IPS-15b (cell line): Measurements from ENCODE around the gene CEP97.
"Not testable (repeated sequence)": the region's sequence is repeated elsewhere in the genome, so short reads cannot be mapped to it uniquely, and the experiment has no call there.

ENCODE experiments used
- H3K27me3 ChIP-seq: one replicate; pipeline ENCODE4 v1.6.1; 2013; ENCODE audit warnings: low read length; ENCODE audit not compliant: control insufficient read depth, insufficient read depth
- H3K36me3 ChIP-seq: one replicate; pipeline ENCODE4 v1.6.1; 2013; ENCODE audit warnings: low read length; ENCODE audit not compliant: control insufficient read depth, insufficient read depth
- H3K4me1 ChIP-seq: one replicate; pipeline ENCODE4 v1.6.1; 2013; ENCODE audit warnings: mild to moderate bottlenecking, low read length; ENCODE audit not compliant: control insufficient read depth, insufficient read depth
- H3K4me3 ChIP-seq: one replicate; pipeline ENCODE4 v1.5.1; 2013; ENCODE audit warnings: low read depth, low read length
- H3K9ac ChIP-seq: one replicate; pipeline ENCODE4 v1.6.1; 2013; ENCODE audit warnings: low read depth, mild to moderate bottlenecking, low read length
- H3K9me3 ChIP-seq: one replicate; pipeline ENCODE4 v1.6.1; 2013; ENCODE audit warnings: mild to moderate bottlenecking, low read length; ENCODE audit not compliant: control insufficient read depth, insufficient read depth

Gene CEP97

DNA sequence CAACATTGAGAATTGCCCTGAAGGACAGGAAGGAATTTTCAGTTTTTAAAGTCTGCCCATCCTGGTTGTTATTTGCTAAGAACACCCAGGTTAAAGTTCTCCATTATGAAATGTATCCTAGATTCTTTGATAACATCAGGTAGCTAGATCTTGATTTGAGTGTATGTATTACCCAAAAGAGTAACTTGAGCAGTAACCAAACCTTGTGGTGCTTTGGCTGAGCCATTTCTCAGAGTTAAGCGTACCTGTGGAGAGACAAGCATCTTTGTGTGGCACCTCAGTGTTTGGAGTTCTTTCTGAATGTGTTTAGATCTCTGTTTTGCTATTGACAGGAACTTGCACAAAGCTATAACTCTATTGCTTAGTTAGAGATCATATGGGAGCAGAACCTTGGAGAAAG lies 20.4 kb downstream of the CEP97 start:
- H3K4me1 ChIP-seq = no peaks in the 10 kb centered on the region
- H3K9me3 ChIP-seq = no peaks in the 10 kb centered on the region
- H3K9ac ChIP-seq = no peak overlapping the region
- H3K36me3 ChIP-seq = peaks cover 2% of the 10 kb centered on the region
- no peaks in the 10 kb centered on the region for H3K27me3 ChIP-seq
- no peak overlapping the region for H3K4me3 ChIP-seq

- not testable (repeated sequence) for H3K36me3 ChIP-seq, H3K27me3 ChIP-seq, H3K4me1 ChIP-seq, H3K9ac ChIP-seq, H3K9me3 ChIP-seq, H3K4me3 ChIP-seq
Measured at GRCh38 chr3:101745934-101746333, 21.5 kb downstream of the CEP97 start.

DNA sequence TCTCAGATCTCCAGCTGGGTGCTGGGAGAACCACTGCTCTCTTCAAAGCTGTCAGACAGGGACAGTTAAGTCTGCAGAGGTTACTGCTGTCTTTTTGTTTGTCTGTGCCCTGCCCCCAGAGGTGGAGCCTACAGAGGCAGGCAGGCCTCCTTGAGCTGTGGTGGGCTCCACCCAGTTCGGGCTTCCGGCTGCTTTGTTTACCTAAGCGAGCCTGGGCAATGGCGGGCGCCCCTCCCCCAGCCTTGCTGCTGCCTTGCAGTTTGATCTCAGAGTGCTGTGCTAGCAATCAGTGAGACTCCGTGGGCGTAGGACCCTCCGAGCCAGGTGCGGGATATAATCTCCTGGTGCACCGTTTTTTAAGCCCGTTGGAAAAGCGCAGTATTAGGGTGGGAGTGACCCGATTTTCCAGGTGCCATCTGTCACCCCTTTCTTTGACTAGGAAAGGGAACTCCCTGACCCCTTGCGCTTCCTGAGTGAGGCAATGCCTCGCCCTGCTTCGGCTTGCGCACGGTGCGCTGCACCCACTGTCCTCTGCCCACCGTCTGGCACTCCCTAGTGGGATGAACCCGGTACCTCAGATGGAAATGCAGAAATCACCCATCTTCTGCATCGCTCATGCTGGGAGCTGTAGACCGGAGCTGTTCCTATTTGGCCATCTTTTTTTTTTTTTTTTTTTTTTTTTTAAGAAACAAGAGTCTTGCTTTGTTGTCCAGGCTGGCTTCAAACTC lies 29.1 kb downstream of the CEP97 start:
- H3K4me1 ChIP-seq, H3K4me3 ChIP-seq, H3K9ac ChIP-seq, H3K27me3 ChIP-seq, H3K9me3 ChIP-seq, H3K36me3 ChIP-seq: not testable (repeated sequence)

DNA sequence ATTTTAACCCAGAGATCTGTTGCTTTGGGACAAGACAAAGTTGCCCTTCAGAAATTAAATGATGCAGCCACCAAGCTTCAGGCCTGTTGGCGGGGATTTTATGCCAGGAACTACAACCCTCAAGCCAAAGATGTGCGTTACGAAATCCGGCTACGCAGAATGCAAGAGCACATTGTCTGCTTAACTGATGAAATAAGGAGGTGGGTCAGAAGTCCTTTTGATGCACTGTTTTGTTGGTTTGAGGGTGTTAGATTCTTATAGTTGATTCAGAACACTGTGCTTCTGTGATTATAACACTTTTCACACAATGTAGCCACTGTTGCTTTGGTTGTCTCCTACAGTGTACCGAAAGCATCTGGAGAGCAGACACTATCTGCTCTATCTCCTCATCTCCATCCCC lies 33.8 kb downstream of the CEP97 start:
- Histone ChIP-seq H3K27me3 (no peaks in the 10 kb centered on the region), H3K4me1 (no peaks in the 10 kb centered on the region), H3K9ac (no peak overlapping the region), H3K9me3 (no peaks in the 10 kb centered on the region), H3K4me3 (no peak overlapping the region), H3K36me3 (peaks cover 9% of the 10 kb centered on the region)

- Histone ChIP-seq H3K9me3 (no peaks in the 10 kb centered on the region), H3K36me3 (peaks cover 9% of the 10 kb centered on the region)
Measured at GRCh38 chr3:101762041-101762646, 37.7 kb downstream of the CEP97 start.

GRCh38 chr3:101777745-101778281 lies 53.4 kb downstream of the CEP97 start:
- H3K36me3 ChIP-seq, H3K9me3 ChIP-seq, H3K9ac ChIP-seq, H3K4me3 ChIP-seq: not testable (repeated sequence)
- H3K27me3 ChIP-seq = peaks cover 17% of the 10 kb centered on the region
- H3K4me1 ChIP-seq = peaks cover 21% of the 10 kb centered on the region

More at GRCh38 chr3:101762041-101762646, 37.7 kb downstream of the CEP97 start:
- no peaks in the 10 kb centered on the region for H3K27me3 ChIP-seq
- no peak overlapping the region for H3K4me3 ChIP-seq
- H3K4me1 ChIP-seq = no peaks in the 10 kb centered on the region
- no peak overlapping the region for H3K9ac ChIP-seq

GRCh38 chr3:101778385-101779046 lies 54.1 kb downstream of the CEP97 start:
- H3K36me3 ChIP-seq = no peaks in the 10 kb centered on the region
- H3K9ac ChIP-seq = peak overlapping the region; percentile 56
- H3K4me1 ChIP-seq = peaks cover 21% of the 10 kb centered on the region
- H3K27me3 ChIP-seq = peaks cover 17% of the 10 kb centered on the region
- H3K4me3 ChIP-seq = peak overlapping the region; percentile 91
- no peaks in the 10 kb centered on the region for H3K9me3 ChIP-seq

DNA sequence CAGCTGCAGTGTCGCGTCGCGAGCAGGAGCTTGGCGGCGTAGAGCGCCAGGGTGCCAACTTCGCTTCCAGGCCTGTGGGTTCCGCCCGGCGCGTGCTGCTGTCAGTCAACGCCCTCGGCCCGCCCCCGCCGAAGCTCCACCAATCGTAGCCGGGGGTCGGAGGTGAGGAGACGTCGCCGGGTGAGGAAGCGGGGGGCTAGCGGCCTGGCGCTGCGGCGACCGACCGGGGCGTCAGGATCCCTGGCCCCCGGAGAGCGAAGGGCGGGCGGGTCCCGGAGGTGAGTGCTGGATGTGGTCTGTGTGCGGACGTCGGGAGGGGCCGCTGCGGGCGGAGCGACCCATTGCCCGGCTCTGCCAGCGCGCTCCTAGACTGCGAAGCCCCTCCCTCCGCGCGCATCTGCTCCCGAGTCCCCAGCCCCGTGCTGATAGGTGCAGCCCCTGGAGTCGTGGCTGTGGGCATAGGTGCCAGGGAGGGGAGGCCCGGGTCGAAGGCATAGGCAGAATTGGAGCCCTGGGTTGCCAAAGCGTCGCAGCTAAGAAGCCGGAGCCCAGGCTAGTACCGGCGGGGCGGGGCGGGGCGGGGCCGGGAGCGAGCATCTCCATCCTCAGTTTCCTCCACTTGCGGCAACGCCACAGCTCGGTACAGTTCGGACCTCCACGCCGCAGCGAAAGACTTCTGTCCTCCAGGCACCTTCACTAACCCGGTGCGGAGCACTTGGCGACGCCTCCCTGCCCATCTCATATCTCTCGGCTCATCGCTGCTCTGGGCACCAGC lies 54.8 kb downstream of the CEP97 start, which contains the start of gene NXPE3:
TSS of gene NXPE3 (plus strand) at position 165 of the 775 bp plus-strand sequence. CDS start 6,386 bp downstream, outside the sequence.
- Histone ChIP-seq H3K4me3 (peak within 1 kb of the TSS; percentile 91), H3K27me3 (peaks cover 17% of the 10 kb centered on the region), H3K4me1 (peaks cover 21% of the 10 kb centered on the region), H3K9me3 (no peaks in the 10 kb centered on the region), H3K36me3 (no peaks in the 10 kb centered on the region), H3K9ac (peak within 1 kb of the TSS; percentile 58)

DNA sequence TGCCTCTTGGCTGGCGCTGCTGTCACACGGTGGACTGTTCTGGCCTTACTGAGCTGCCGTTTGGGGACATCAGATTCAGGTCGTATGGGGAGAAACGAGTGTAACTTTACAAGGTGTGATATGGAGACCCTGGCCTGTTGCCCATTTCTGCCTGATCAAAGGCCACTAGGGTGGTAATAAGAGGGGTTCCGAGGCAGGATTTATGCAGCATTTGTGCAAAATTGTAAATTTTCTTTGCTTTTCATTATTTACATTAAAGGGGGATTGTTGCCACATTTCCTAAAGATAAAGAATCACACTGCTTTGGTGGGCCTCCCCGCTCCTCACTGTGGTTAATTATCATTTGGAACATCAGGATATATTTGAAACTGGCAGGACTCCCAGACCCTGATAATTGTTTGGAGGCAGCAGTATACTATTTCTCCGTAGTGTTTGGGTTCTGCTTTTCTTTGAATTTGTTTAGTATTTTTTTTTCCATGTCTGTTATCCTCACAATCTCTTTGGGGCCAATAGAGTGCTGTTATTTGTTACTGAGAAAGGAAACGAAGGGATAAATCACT lies 55.5 kb downstream of the CEP97 start:
- H3K27me3 ChIP-seq = peaks cover 17% of the 10 kb centered on the region
- no peak overlapping the region for H3K9ac ChIP-seq
- H3K4me1 ChIP-seq = peaks cover 21% of the 10 kb centered on the region
- peaks cover 5% of the 10 kb centered on the region for H3K36me3 ChIP-seq
- H3K4me3 ChIP-seq = peak overlapping the region; percentile 91
- H3K9me3 ChIP-seq = no peaks in the 10 kb centered on the region

GRCh38 chr3:101780661-101781060 lies 56.2 kb downstream of the CEP97 start:
- H3K36me3 ChIP-seq = peaks cover 5% of the 10 kb centered on the region
- peaks cover 17% of the 10 kb centered on the region for H3K27me3 ChIP-seq
- peak overlapping the region; percentile 91 for H3K4me3 ChIP-seq
- H3K9me3 ChIP-seq = no peaks in the 10 kb centered on the region
- no peak overlapping the region for H3K9ac ChIP-seq
- H3K4me1 ChIP-seq = peaks cover 21% of the 10 kb centered on the region

DNA sequence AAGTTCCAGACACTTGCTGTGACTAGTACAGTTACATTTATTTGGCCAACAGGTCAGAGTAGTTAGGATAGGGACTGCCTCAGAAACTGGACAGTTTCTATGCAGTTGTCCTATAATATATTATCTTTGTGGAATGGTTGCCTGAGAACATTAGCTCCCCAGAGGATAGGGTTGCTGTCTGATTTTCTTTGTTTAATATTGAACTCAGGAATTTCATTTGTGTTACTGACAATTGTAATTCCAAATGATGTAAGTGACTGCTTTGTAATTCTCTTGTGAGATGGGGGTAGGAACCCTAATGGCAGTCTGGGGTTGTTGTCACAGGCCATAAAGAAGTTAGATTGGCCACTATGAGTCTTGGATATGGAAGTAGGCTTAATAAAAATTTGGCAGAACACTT lies 56.8 kb downstream of the CEP97 start:
- H3K36me3 ChIP-seq = peaks cover 5% of the 10 kb centered on the region
- no peaks in the 10 kb centered on the region for H3K9me3 ChIP-seq
- H3K27me3 ChIP-seq = peaks cover 17% of the 10 kb centered on the region
- H3K4me1 ChIP-seq = peaks cover 21% of the 10 kb centered on the region
- H3K4me3 ChIP-seq = no peak overlapping the region
- no peak overlapping the region for H3K9ac ChIP-seq
